GM21619 (cell line): ENCODE results near the gene RAP1A.

ENCODE experiments used
- ATAC-seq: cut with Tn5 transposase; IDR thresholded peaks from one replicate; pipeline ENCODE4 v1.9.1; 2021; ENCODE audit not compliant: unreplicated experiment

The RAP1A gene

GRCh38 chr1:111709986-111710385, 90.4 kb downstream of the RAP1A start:
- no peak for ATAC-seq

GRCh38 chr1:111716333-111716732, 96.7 kb downstream of the RAP1A start:
- no peak for ATAC-seq

GRCh38 chr1:111717450-111717849, 97.9 kb downstream of the RAP1A start:
- no peak for ATAC-seq

GRCh38 chr1:111719135-111719534, 99.5 kb downstream of the RAP1A start:
- no peak for ATAC-seq

- ATAC-seq: no peak
Measured at GRCh38 chr1:111719674-111720132, 100.1 kb downstream of the RAP1A start.

- ATAC-seq: no peak
Measured at GRCh38 chr1:111720274-111720976, 100.8 kb downstream of the RAP1A start.

GRCh38 chr1:111720977-111721786, 101.6 kb downstream of the RAP1A start:
- ATAC-seq: no peak

- ATAC-seq: no peak
Measured at GRCh38 chr1:111723091-111723806, 103.7 kb downstream of the RAP1A start.

- no peak for ATAC-seq
Measured at GRCh38 chr1:111723871-111724270, 104.3 kb downstream of the RAP1A start.

GRCh38 chr1:111725192-111725591, 105.6 kb downstream of the RAP1A start:
- no peak for ATAC-seq

GRCh38 chr1:111727056-111727455, 107.5 kb downstream of the RAP1A start:
- no peak for ATAC-seq

- ATAC-seq: no peak
Measured at GRCh38 chr1:111729271-111729921, 109.8 kb downstream of the RAP1A start.

- no peak for ATAC-seq
Measured at GRCh38 chr1:111729946-111730681, 110.5 kb downstream of the RAP1A start.

- ATAC-seq: no peak
Measured at GRCh38 chr1:111730706-111731105, 111.1 kb downstream of the RAP1A start.

GRCh38 chr1:111731956-111732355, 112.4 kb downstream of the RAP1A start:
- ATAC-seq: no peak

- ATAC-seq: no peak
Measured at GRCh38 chr1:111732718-111733117, 113.1 kb downstream of the RAP1A start.

- no peak for ATAC-seq
Measured at GRCh38 chr1:111733183-111733991, 113.8 kb downstream of the RAP1A start.

GRCh38 chr1:111733992-111734341, 114.4 kb downstream of the RAP1A start:
- no peak for ATAC-seq

- no peak for ATAC-seq
Measured at GRCh38 chr1:111734426-111734825, 114.8 kb downstream of the RAP1A start.

- ATAC-seq: no peak
Measured at GRCh38 chr1:111734856-111735255, 115.3 kb downstream of the RAP1A start.
